Prostate gland (tissue), 2 donors: ENCODE results near the gene DIAPH2.

Experiments used
- POLR2A ChIP-seq: fragments of 450-650 bp; IDR thresholded peaks from one replicate; pipeline ENCODE4 v1.6.1; 2016; ENCODE audit warnings: antibody characterized with exemption, mild to moderate bottlenecking
- POLR2AphosphoS5 ChIP-seq: sonication (generic); formaldehyde crosslinking; IDR thresholded peaks from one replicate; pipeline ENCODE4 v1.6.1; 2017; ENCODE audit warnings: antibody characterized with exemption
- TF ChIP-seq, protein P1 (sequence below), 4 experiments: fragments of 200-600 bp in 2 of 4; fragments of 450-650 bp in 2 of 4; sonication (generic) in 2 of 4; IDR thresholded peaks; 1 replicate in 3 of 4; 2 replicates in 1 of 4; pipeline ENCODE4 v1.5.1; 2016 to 2019; ENCODE audit warnings: antibody characterized with exemption in 4 of 4, mild to moderate bottlenecking in 2 of 4, moderate library complexity in 2 of 4

DNA sequence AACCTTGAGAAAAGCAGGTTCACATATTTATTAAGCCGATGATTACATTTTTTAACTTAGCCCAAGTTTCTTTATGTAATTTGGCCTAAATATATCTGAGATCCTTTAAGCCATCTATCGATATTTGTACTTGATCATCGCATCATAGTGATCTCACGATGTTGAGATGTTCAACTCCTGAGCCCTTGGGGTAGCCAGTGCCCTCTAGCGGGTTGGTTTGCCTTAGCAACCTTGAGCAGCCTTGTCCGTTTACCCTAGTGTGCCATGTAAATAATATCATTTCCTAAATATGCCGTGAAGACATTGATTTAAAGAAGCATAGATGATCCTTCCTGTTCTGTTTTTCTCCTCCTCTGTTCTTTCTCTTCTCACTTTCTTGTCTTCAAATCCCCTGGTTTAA, 631.3 kb downstream of the DIAPH2 start:
- TF ChIP-seq, protein P1, sequence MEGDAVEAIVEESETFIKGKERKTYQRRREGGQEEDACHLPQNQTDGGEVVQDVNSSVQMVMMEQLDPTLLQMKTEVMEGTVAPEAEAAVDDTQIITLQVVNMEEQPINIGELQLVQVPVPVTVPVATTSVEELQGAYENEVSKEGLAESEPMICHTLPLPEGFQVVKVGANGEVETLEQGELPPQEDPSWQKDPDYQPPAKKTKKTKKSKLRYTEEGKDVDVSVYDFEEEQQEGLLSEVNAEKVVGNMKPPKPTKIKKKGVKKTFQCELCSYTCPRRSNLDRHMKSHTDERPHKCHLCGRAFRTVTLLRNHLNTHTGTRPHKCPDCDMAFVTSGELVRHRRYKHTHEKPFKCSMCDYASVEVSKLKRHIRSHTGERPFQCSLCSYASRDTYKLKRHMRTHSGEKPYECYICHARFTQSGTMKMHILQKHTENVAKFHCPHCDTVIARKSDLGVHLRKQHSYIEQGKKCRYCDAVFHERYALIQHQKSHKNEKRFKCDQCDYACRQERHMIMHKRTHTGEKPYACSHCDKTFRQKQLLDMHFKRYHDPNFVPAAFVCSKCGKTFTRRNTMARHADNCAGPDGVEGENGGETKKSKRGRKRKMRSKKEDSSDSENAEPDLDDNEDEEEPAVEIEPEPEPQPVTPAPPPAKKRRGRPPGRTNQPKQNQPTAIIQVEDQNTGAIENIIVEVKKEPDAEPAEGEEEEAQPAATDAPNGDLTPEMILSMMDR (IDR thresholded peaks at IDR 0.05), result no peak
- TF ChIP-seq POLR2A (no peak), POLR2AphosphoS5 (no peak)
